ENCODE measurements around the gene SERPIND1. TPM values are rescaled to one million over a fixed set of nuclear protein-coding genes. Genes with fewer than 3 reads are reported as not detected.

The SERPIND1 gene
- total RNA-seq, 6 donors from 2014 or later: 0.57 to 2.6 (median 0.76) TPM; not detected in 2

- WGBS, 2 donors: 81 to 91% methylated on average over 3 to 4 of the region's 4 CpGs
- Histone ChIP-seq H3K27me3 (no peaks in the 10 kb centered on the region), H3K27ac (no peak overlapping the region), H3K4me1 (no peaks in the 10 kb centered on the region), H3K9me3 (no peaks in the 10 kb centered on the region), H3K4me3 (no peak overlapping the region), H3K36me3 (peaks cover 30 to 96% (median 77%) of the 10 kb centered on the region in 4 donors)
- TF ChIP-seq POLR2AphosphoS5 (IDR thresholded peaks at IDR 0.05) (no peak), POLR2A (IDR thresholded peaks at IDR 0.05) (no peak), CTCF (IDR thresholded peaks at IDR 0.05) (no peak), EP300 (IDR thresholded peaks at IDR 0.05) (no peak)
- no peak for ATAC-seq (ENCODE audit: low FRiP score in 2 of 2)
- DNase-seq: no peak
Measured at GRCh38 chr22:20807315-20807752, 33.4 kb downstream of the SERPIND1 start.

DNA sequence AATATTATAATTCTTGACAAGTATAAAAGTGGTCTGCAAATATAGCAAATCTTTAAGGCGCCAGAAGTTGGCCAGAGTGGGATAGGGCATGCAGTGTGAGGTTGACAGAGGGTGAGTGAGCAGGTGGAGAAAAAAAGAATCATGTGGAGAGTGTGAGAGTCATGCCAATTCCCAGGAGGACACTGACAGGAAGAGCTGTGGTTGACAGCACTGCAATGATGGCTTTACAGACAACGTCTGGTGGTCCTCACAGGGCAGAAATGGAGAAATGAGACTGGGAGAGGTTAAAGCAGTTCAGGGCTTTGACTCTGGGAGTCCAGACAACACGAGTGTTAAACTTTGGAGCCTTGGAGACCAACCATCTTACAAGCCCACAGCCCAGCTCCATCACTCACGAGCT lies 34.9 kb downstream of the SERPIND1 start:
- Histone ChIP-seq H3K9me3 (no peaks in the 10 kb centered on the region), H3K27ac (no peak overlapping the region), H3K27me3 (no peaks in the 10 kb centered on the region), H3K4me1 (no peaks in the 10 kb centered on the region), H3K36me3 (peaks cover 29 to 96% (median 76%) of the 10 kb centered on the region in 4 donors), H3K4me3 (no peak overlapping the region)
- ATAC-seq (ENCODE audit: low FRiP score in 2 of 2): no peak
- WGBS, 2 donors: 80 to 81% methylated on average over 4 of the region's 4 CpGs
- TF ChIP-seq CTCF (IDR thresholded peaks at IDR 0.05) (no peak), POLR2AphosphoS5 (IDR thresholded peaks at IDR 0.05) (no peak)
- no peak for DNase-seq

GRCh38 chr22:20809538-20810185 lies 35.7 kb downstream of the SERPIND1 start:
- H3K4me1 ChIP-seq: no peaks in the 10 kb centered on the region
- H3K9me3 ChIP-seq: no peaks in the 10 kb centered on the region
- H3K4me3 ChIP-seq: no peak overlapping the region
- H3K36me3 ChIP-seq: peaks cover 20 to 96% (median 70%) of the 10 kb centered on the region in 4 donors
- no peak for TF ChIP-seq EP300 (IDR thresholded peaks at IDR 0.05)
- no peak for TF ChIP-seq POLR2A (IDR thresholded peaks at IDR 0.05)
- no peak for TF ChIP-seq POLR2AphosphoS5 (IDR thresholded peaks at IDR 0.05)
- TF ChIP-seq CTCF (IDR thresholded peaks at IDR 0.05): no peak
- no peak overlapping the region for H3K27ac ChIP-seq
- DNase-seq (no peak), ATAC-seq (ENCODE audit: low FRiP score in 2 of 2) (no peak)
- 77 to 98% methylated on average over 5 to 6 of the region's 6 CpGs for WGBS, 2 donors
- H3K27me3 ChIP-seq: no peaks in the 10 kb centered on the region

- no peak for ATAC-seq (ENCODE audit: low FRiP score in 2 of 2)
- no peak for DNase-seq
- TF ChIP-seq POLR2A (IDR thresholded peaks at IDR 0.05) (no peak), POLR2AphosphoS5 (IDR thresholded peaks at IDR 0.05) (no peak), EP300 (IDR thresholded peaks at IDR 0.05) (no peak), CTCF (IDR thresholded peaks at IDR 0.05) (no peak)
- no peaks in the 10 kb centered on the region for H3K4me1 ChIP-seq
- H3K9me3 ChIP-seq: no peaks in the 10 kb centered on the region
- H3K4me3 ChIP-seq: no peak overlapping the region
- peaks cover 19 to 95% (median 69%) of the 10 kb centered on the region in 4 donors for H3K36me3 ChIP-seq
- no peak overlapping the region for H3K27ac ChIP-seq
- H3K27me3 ChIP-seq: no peaks in the 10 kb centered on the region
- 91 to 92% methylated on average over 9 of the region's 9 CpGs for WGBS, 2 donors
Measured at GRCh38 chr22:20810645-20811044, 36.7 kb downstream of the SERPIND1 start.

- H3K4me1 ChIP-seq: no peaks in the 10 kb centered on the region
- H3K27me3 ChIP-seq: no peaks in the 10 kb centered on the region
- WGBS, 2 donors: 100% methylated on average over 1 of the region's 1 CpG
- ATAC-seq (ENCODE audit: low FRiP score in 2 of 2) (no peak), DNase-seq (no peak)
- peaks cover 19 to 95% (median 70%) of the 10 kb centered on the region in 4 donors for H3K36me3 ChIP-seq
- no peak overlapping the region for H3K4me3 ChIP-seq
- H3K9me3 ChIP-seq: no peaks in the 10 kb centered on the region
- no peak for TF ChIP-seq EP300 (IDR thresholded peaks at IDR 0.05)
- H3K27ac ChIP-seq: no peak overlapping the region
Measured at GRCh38 chr22:20811171-20811570, 37.3 kb downstream of the SERPIND1 start.

Data from upper lobe of left lung (tissue), 6 donors.